Activated CD8-positive, alpha-beta T cell treated with anti-CD3 and anti-CD28 coated beads for 36 hours (primary cell): Measurements from ENCODE around the gene ARMC10. TPM values are rescaled to one million over a fixed set of nuclear protein-coding genes. Genes with fewer than 3 reads are reported as not detected.
"Not testable (repeated sequence)": the region's sequence is repeated elsewhere in the genome, so short reads cannot be mapped to it uniquely, and the experiment has no call there.

ENCODE experiments used
- ATAC-seq: fragments of 200-7000 bp; cut with Tn5 transposase; one replicate; pipeline ENCODE4 v1.10.0; 2021; ENCODE audit warnings: mild to moderate bottlenecking, moderate library complexity
- CTCF ChIA-PET: fragments of 350-600 bp; sonication (Branson Sonifier 250); formaldehyde crosslinking; loops from one replicate; lab custom pipeline; 2021; ENCODE audit warnings: antibody characterized with exemption; lab: Charles Lee
- POLR2A ChIA-PET: fragments of 350-600 bp; sonication (Branson Sonifier 250); formaldehyde crosslinking; loops from one replicate; lab custom pipeline; 2021; ENCODE audit warnings: antibody characterized with exemption; lab: Charles Lee
- DNase-seq: peaks from one replicate; pipeline ENCODE4 v3.0.0-alpha.2; 2020
- H3K27ac Mint-ChIP-seq: one replicate; pipeline ENCODE4 v1.8.0; 2021; ENCODE audit warnings: mild to moderate bottlenecking, mixed read lengths
- H3K27me3 Mint-ChIP-seq: one replicate; pipeline ENCODE4 v1.8.0; 2021; ENCODE audit warnings: mixed read lengths
- H3K36me3 Mint-ChIP-seq: one replicate; pipeline ENCODE4 v1.8.0; 2021; ENCODE audit warnings: low read depth, mixed read lengths
- H3K4me1 Mint-ChIP-seq: one replicate; pipeline ENCODE4 v1.8.0; 2021; ENCODE audit warnings: low read depth, mixed read lengths
- H3K4me3 Mint-ChIP-seq: one replicate; pipeline ENCODE4 v1.8.0; 2021; ENCODE audit warnings: mild to moderate bottlenecking, moderate library complexity, mixed read lengths
- H3K9me3 Mint-ChIP-seq: one replicate; pipeline ENCODE4 v1.8.0; 2021; ENCODE audit warnings: mixed read lengths
- intact Hi-C: fragments of 100-400 bp; cut with micrococcal nuclease; formaldehyde crosslinking; loops from one replicate; pipeline ENCODE4 v1.10.0; 2022
- total RNA-seq, 2 experiments: library from RNA; stranded (reverse); gene quantifications; one replicate each; pipeline ENCODE4 v1.2.3, GENCODE V29; 2021
- TF ChIP-seq, protein P1 (sequence below): fragments of 200-600 bp; IDR thresholded peaks from one replicate; pipeline ENCODE4 v1.8.0; 2022; ENCODE audit warnings: antibody characterized with exemption, mild to moderate bottlenecking

Gene ARMC10
- total RNA-seq, 2 experiments from 2014 or later = 37.6 to 44.0 TPM

DNA sequence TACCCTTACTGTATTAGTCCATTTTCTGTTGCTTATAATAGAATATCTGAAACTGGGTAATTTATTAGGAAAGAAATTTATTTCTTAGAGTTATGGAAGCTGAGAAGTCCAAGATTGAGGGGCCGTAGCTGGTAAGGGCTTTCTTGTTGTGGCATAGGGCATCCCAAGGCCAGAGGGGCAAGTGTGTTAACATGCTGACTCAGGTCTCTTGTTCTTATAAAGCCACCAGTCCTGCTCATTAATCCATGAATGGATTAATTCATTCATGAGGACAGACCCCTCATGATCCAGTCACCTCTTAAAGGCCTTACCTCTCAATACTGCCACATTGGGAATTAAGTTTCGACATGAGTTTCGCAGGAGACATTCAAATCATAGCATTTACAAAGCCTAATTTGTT, 2.4 kb downstream of the ARMC10 start:
- Mint-ChIP-seq H3K27me3 (no peaks in the 10 kb centered on the region), H3K9me3 (no peaks in the 10 kb centered on the region), H3K4me3 (peak overlapping the region; percentile 3), H3K27ac (no peak overlapping the region), H3K4me1 (peaks cover 50% of the 10 kb centered on the region), H3K36me3 (peaks cover 25% of the 10 kb centered on the region)
- ChIA-PET CTCF (interaction anchor here (1.4 kb wide), 1 partner anchor 15 kb away, joined by 3 read pairs; no protein-coding TSS in a partner anchor), POLR2A (interaction anchor here (1.0 kb wide), 1 partner anchor 72 kb away, joined by 4 read pairs; the partner anchor contains the start of gene NAPEPLD)
- TF ChIP-seq, protein P1, sequence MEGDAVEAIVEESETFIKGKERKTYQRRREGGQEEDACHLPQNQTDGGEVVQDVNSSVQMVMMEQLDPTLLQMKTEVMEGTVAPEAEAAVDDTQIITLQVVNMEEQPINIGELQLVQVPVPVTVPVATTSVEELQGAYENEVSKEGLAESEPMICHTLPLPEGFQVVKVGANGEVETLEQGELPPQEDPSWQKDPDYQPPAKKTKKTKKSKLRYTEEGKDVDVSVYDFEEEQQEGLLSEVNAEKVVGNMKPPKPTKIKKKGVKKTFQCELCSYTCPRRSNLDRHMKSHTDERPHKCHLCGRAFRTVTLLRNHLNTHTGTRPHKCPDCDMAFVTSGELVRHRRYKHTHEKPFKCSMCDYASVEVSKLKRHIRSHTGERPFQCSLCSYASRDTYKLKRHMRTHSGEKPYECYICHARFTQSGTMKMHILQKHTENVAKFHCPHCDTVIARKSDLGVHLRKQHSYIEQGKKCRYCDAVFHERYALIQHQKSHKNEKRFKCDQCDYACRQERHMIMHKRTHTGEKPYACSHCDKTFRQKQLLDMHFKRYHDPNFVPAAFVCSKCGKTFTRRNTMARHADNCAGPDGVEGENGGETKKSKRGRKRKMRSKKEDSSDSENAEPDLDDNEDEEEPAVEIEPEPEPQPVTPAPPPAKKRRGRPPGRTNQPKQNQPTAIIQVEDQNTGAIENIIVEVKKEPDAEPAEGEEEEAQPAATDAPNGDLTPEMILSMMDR = no peak
- intact Hi-C loops = loop anchor here (5.0 kb wide), 1 partner anchor 70 kb away; the partner anchor contains the start of gene NAPEPLD
- ATAC-seq (no peak), DNase-seq (no peak)

GRCh38 chr7:103078226-103078625, 3.3 kb downstream of the ARMC10 start:
- H3K27me3 Mint-ChIP-seq, H3K9me3 Mint-ChIP-seq, H3K4me3 Mint-ChIP-seq, ATAC-seq, H3K27ac Mint-ChIP-seq, DNase-seq: not testable (repeated sequence)
- Mint-ChIP-seq H3K4me1 (peaks cover 49% of the 10 kb centered on the region), H3K36me3 (peaks cover 25% of the 10 kb centered on the region)
- CTCF ChIA-PET = interaction anchor here (0.6 to 1.4 kb wide), 2 partner anchors 16 to 221 kb away, joined by 3 read pairs; no protein-coding TSS in a partner anchor
- POLR2A ChIA-PET = interaction anchor here (0.6 kb wide), 1 partner anchor 37 kb away, joined by 3 read pairs; no protein-coding TSS in a partner anchor
- intact Hi-C loops = loop anchor here (5.0 kb wide), 1 partner anchor 69 kb away; the partner anchor contains the start of gene NAPEPLD

DNA sequence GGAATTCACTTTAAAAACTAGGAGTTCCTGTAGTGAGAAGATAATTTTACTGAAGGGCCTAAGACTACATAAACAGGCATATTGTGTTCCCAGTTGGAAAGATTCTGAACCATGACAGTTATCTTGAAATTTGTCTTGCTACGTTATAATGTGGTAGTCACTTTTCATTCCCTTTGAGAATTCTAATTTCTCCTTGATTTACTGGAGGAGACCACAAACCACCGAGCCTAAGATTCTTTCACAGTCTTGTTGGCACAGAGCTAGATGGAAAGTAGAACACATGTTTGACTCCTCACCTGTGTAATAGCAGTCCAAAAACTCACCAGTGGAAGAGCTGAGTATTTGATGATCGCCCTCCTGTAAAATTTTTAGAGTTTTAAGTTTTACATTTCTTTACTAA, 4.9 kb downstream of the ARMC10 start:
- Mint-ChIP-seq H3K36me3 (peaks cover 27% of the 10 kb centered on the region), H3K9me3 (no peaks in the 10 kb centered on the region), H3K27ac (no peak overlapping the region), H3K27me3 (no peaks in the 10 kb centered on the region), H3K4me1 (peaks cover 39% of the 10 kb centered on the region), H3K4me3 (no peak overlapping the region)
- ATAC-seq (no peak), DNase-seq (no peak)
- TF ChIP-seq, protein P1 = no peak
- POLR2A ChIA-PET = no interaction called here
- CTCF ChIA-PET = no interaction called here
- intact Hi-C loops = loop anchor here (5.0 kb wide), 1 partner anchor 67 kb away; the partner anchor contains the start of gene NAPEPLD

- ChIA-PET POLR2A (no interaction called here), CTCF (interaction anchor here (1.1 kb wide), 1 partner anchor 19 kb away, joined by 4 read pairs; no protein-coding TSS in a partner anchor)
- Mint-ChIP-seq H3K9me3 (no peaks in the 10 kb centered on the region), H3K4me1 (peaks cover 38% of the 10 kb centered on the region), H3K27ac (no peak overlapping the region), H3K27me3 (no peaks in the 10 kb centered on the region), H3K4me3 (no peak overlapping the region), H3K36me3 (peaks cover 24% of the 10 kb centered on the region)
- TF ChIP-seq, protein P1 = no peak
- ATAC-seq = no peak
- intact Hi-C loops = no loop called here
- DNase-seq = no peak
These were observed 6.0 kb downstream of the ARMC10 start for GRCh38 chr7:103080923-103081322.

DNA sequence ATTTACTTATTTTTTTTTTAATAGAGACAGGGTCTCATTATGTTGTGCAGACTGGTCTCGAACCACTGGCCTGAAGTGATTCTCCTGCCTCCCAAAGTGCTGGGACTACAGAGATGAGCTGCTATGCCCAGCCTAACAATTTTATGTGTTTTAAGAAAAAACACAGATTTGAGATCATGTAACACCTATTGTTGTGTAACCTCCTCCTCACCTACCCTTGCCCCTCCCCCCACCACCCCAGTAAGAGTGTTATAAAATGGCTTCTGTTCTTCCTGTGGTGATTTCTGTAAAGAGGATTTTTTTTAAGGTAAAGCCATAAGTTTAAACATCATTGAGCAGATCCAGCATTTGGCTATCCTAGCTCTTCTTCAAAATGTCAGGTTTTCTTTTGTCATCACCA, 7.6 kb downstream of the ARMC10 start:
- no peaks in the 10 kb centered on the region for H3K27me3 Mint-ChIP-seq
- ChIA-PET CTCF (interaction anchor here (1.3 kb wide), 1 partner anchor 15 kb away, joined by 4 read pairs; no protein-coding TSS in a partner anchor), POLR2A (interaction anchor here (0.7 kb wide), 1 partner anchor 9 kb away, joined by 3 read pairs; no protein-coding TSS in a partner anchor)
- H3K36me3 Mint-ChIP-seq = peaks cover 21% of the 10 kb centered on the region
- TF ChIP-seq, protein P1 = no peak
- DNase-seq = no peak
- no peak overlapping the region for H3K4me3 Mint-ChIP-seq
- peaks cover 26% of the 10 kb centered on the region for H3K4me1 Mint-ChIP-seq
- H3K27ac Mint-ChIP-seq = no peak overlapping the region
- ATAC-seq = no peak
- no peaks in the 10 kb centered on the region for H3K9me3 Mint-ChIP-seq
- intact Hi-C loops = no loop called here
